ENCODE data around the gene SPNS2.
"Not testable (repeated sequence)": the region's sequence is repeated elsewhere in the genome, so short reads cannot be mapped to it uniquely, and the experiment has no call there.

SPNS2 gene

GRCh38 chr17:4576161-4576558 lies 77.5 kb downstream of the SPNS2 start:
- no peaks in the 10 kb centered on the region for H3K9me3 ChIP-seq
- no peak overlapping the region for H3K4me3 ChIP-seq
- TF ChIP-seq Cebpa-rat (IDR thresholded peaks at IDR 0.05), result no peak
- peak overlapping the region; percentile 59; the same call in 1 of the 2 replicates for H3K9ac ChIP-seq
- no peak overlapping the region for H3K27ac ChIP-seq
- H3K27me3 ChIP-seq, result no peaks in the 10 kb centered on the region
- no peaks in the 10 kb centered on the region for H3K36me3 ChIP-seq
- H3K4me2 ChIP-seq, result peak overlapping the region; percentile 83
- peaks cover 22% of the 10 kb centered on the region for H3K4me1 ChIP-seq
- H4K20me1 ChIP-seq, result no peaks in the 10 kb centered on the region

- no peaks in the 10 kb centered on the region for H3K9me3 ChIP-seq
- H3K27ac ChIP-seq, result peak overlapping the region; percentile 74
- H3K4me3 ChIP-seq, result no peak overlapping the region
- no peaks in the 10 kb centered on the region for H3K27me3 ChIP-seq
- peak overlapping the region; percentile 83 for H3K4me2 ChIP-seq
- peaks cover 22% of the 10 kb centered on the region for H3K4me1 ChIP-seq
- no peaks in the 10 kb centered on the region for H4K20me1 ChIP-seq
- H3K9ac ChIP-seq, result peak overlapping the region; percentile 59
- TF ChIP-seq Cebpa-rat (IDR thresholded peaks at IDR 0.05), result no peak
- no peaks in the 10 kb centered on the region for H3K36me3 ChIP-seq
Observed at GRCh38 chr17:4576729-4577322, 78.1 kb downstream of the SPNS2 start.

GRCh38 chr17:4577386-4577993 lies 78.8 kb downstream of the SPNS2 start:
- Histone ChIP-seq H3K36me3 (no peaks in the 10 kb centered on the region), H3K4me3 (no peak overlapping the region), H3K9me3 (no peaks in the 10 kb centered on the region), H3K27me3 (peaks cover 5% of the 10 kb centered on the region), H4K20me1 (no peaks in the 10 kb centered on the region), H3K27ac (peak overlapping the region; percentile 74), H3K4me1 (peaks cover 22% of the 10 kb centered on the region), H3K9ac (peak overlapping the region; percentile 59), H3K4me2 (peak overlapping the region; percentile 83)
- TF ChIP-seq Cebpa-rat (IDR thresholded peaks at IDR 0.05), result no peak

- not testable (repeated sequence) for H3K4me3 ChIP-seq, H3K36me3 ChIP-seq, H3K27ac ChIP-seq, H3K9ac ChIP-seq, H3K9me3 ChIP-seq, H3K4me2 ChIP-seq, H4K20me1 ChIP-seq
- Histone ChIP-seq H3K27me3 (peaks cover 14% of the 10 kb centered on the region), H3K4me1 (peaks cover 25% of the 10 kb centered on the region)
Observed at GRCh38 chr17:4578349-4578748, 79.7 kb downstream of the SPNS2 start.

- peaks cover 8% of the 10 kb centered on the region for H4K20me1 ChIP-seq
- no peaks in the 10 kb centered on the region for H3K9me3 ChIP-seq
- H3K4me3 ChIP-seq, result no peak overlapping the region
- no peak overlapping the region for H3K9ac ChIP-seq
- H3K27me3 ChIP-seq, result peaks cover 27% of the 10 kb centered on the region
- no peak overlapping the region for H3K4me2 ChIP-seq
- H3K27ac ChIP-seq, result no peak overlapping the region
- peaks cover 37% of the 10 kb centered on the region for H3K4me1 ChIP-seq
- H3K36me3 ChIP-seq, result no peaks in the 10 kb centered on the region
- no peak for TF ChIP-seq Cebpa-rat (IDR thresholded peaks at IDR 0.05)
Observed at GRCh38 chr17:4579678-4580077, 81.0 kb downstream of the SPNS2 start.

GRCh38 chr17:4580291-4580690 lies 81.6 kb downstream of the SPNS2 start:
- no peak overlapping the region for H3K9ac ChIP-seq
- no peaks in the 10 kb centered on the region for H3K9me3 ChIP-seq
- H3K27ac ChIP-seq, result no peak overlapping the region
- no peak overlapping the region for H3K4me3 ChIP-seq
- H4K20me1 ChIP-seq, result peaks cover 15% of the 10 kb centered on the region
- peaks cover 33% of the 10 kb centered on the region for H3K27me3 ChIP-seq
- H3K4me2 ChIP-seq, result no peak overlapping the region
- no peaks in the 10 kb centered on the region for H3K36me3 ChIP-seq
- TF ChIP-seq Cebpa-rat (IDR thresholded peaks at IDR 0.05), result no peak
- H3K4me1 ChIP-seq, result peaks cover 41% of the 10 kb centered on the region

- Histone ChIP-seq H3K9me3 (no peaks in the 10 kb centered on the region), H4K20me1 (peaks cover 16% of the 10 kb centered on the region), H3K27me3 (peaks cover 47% of the 10 kb centered on the region), H3K36me3 (no peaks in the 10 kb centered on the region), H3K4me2 (no peak overlapping the region), H3K27ac (no peak overlapping the region), H3K4me1 (peaks cover 32% of the 10 kb centered on the region), H3K9ac (no peak overlapping the region), H3K4me3 (no peak overlapping the region)
- no peak for TF ChIP-seq Cebpa-rat (IDR thresholded peaks at IDR 0.05)
Observed at GRCh38 chr17:4582101-4582501, 83.4 kb downstream of the SPNS2 start.

GRCh38 chr17:4582691-4583090 lies 84.0 kb downstream of the SPNS2 start:
- Histone ChIP-seq H4K20me1 (peaks cover 22% of the 10 kb centered on the region), H3K27ac (no peak overlapping the region), H3K4me1 (peaks cover 33% of the 10 kb centered on the region), H3K4me3 (no peak overlapping the region), H3K27me3 (peaks cover 47% of the 10 kb centered on the region), H3K9me3 (no peaks in the 10 kb centered on the region), H3K36me3 (no peaks in the 10 kb centered on the region), H3K9ac (no peak overlapping the region), H3K4me2 (no peak overlapping the region)
- no peak for TF ChIP-seq Cebpa-rat (IDR thresholded peaks at IDR 0.05)

GRCh38 chr17:4583206-4583605 lies 84.5 kb downstream of the SPNS2 start:
- no peak for TF ChIP-seq Cebpa-rat (IDR thresholded peaks at IDR 0.05)

GRCh38 chr17:4583782-4584100 lies 85.1 kb downstream of the SPNS2 start:
- no peaks in the 10 kb centered on the region for H3K9me3 ChIP-seq
- H3K9ac ChIP-seq, result no peak overlapping the region
- H3K27me3 ChIP-seq, result peaks cover 47% of the 10 kb centered on the region
- peak overlapping the region; percentile 99 for H3K4me2 ChIP-seq
- peaks cover 32% of the 10 kb centered on the region for H4K20me1 ChIP-seq
- TF ChIP-seq Cebpa-rat (IDR thresholded peaks at IDR 0.05), result no peak
- peak overlapping the region; percentile 69 for H3K4me3 ChIP-seq
- H3K36me3 ChIP-seq, result no peaks in the 10 kb centered on the region
- H3K4me1 ChIP-seq, result peaks cover 43% of the 10 kb centered on the region
- no peak overlapping the region for H3K27ac ChIP-seq

More at GRCh38 chr17:4583206-4583605, 84.5 kb downstream of the SPNS2 start:
- H3K9me3 ChIP-seq, result no peaks in the 10 kb centered on the region
- peaks cover 27% of the 10 kb centered on the region for H4K20me1 ChIP-seq
- no peak overlapping the region for H3K9ac ChIP-seq
- peaks cover 47% of the 10 kb centered on the region for H3K27me3 ChIP-seq
- peak overlapping the region; percentile 99 for H3K4me2 ChIP-seq
- no peaks in the 10 kb centered on the region for H3K36me3 ChIP-seq
- H3K4me1 ChIP-seq, result peaks cover 38% of the 10 kb centered on the region
- H3K4me3 ChIP-seq, result no peak overlapping the region
- H3K27ac ChIP-seq, result no peak overlapping the region

Data from BLaER1 (cell line).